Urothelium cell line (cell line): ENCODE data around the gene IL18R1.
"Not testable (repeated sequence)": the region's sequence is repeated elsewhere in the genome, so short reads cannot be mapped to it uniquely, and the experiment has no call there.

ENCODE experiments used
- DNase-seq: peaks from one replicate; pipeline ENCODE4 v3.0.0; 2011; ENCODE audit warnings: low spot score, mixed read lengths
- FAIRE-seq: peaks from 2 replicates; lab custom pipeline; 2011; peaks lifted over from hg19 to GRCh38; lab: Jason Lieb, UNC

The IL18R1 gene

GRCh38 chr2:102355526-102356380, at the start of gene IL18R1:
IL18R1 (plus strand) TSS chr2:102355796; CDS start chr2:102362661, 6,865 bp downstream.
- FAIRE-seq, result peak; percentile 35

DNA sequence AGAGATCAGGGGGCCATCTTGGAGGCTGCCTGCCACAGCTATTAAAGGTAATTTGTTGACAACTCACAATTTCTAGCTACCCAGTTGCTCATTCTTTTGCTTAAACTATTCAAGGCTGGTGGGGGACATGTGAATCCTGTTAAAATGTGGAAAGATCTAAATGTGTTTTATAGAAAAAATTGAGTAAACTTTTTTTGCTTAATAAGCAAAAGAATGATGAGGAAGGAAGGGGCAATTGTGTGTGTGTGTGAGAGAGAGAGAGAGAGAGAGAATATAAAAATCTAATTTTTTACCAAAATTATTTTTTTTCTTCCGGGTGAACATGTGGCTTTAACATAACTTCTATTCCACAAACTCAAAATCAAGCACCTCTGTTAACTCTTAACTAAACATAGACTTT, 49.5 kb upstream of the IL18R1 start:
- FAIRE-seq (no peak), DNase-seq (no peak)

More at GRCh38 chr2:102355526-102356380, at the start of gene IL18R1:
- DNase-seq, result peak; percentile 92

- no peak for FAIRE-seq
- no peak for DNase-seq
Measured at GRCh38 chr2:102310964-102311640, 44.5 kb upstream of the IL18R1 start, which contains the start of gene IL1RL1. IL1RL1 (plus strand) TSS chr2:102311563; CDS start chr2:102338265, 26,702 bp downstream.

GRCh38 chr2:102313025-102313424, 42.6 kb upstream of the IL18R1 start:
- FAIRE-seq (no peak), DNase-seq (no peak)

DNA sequence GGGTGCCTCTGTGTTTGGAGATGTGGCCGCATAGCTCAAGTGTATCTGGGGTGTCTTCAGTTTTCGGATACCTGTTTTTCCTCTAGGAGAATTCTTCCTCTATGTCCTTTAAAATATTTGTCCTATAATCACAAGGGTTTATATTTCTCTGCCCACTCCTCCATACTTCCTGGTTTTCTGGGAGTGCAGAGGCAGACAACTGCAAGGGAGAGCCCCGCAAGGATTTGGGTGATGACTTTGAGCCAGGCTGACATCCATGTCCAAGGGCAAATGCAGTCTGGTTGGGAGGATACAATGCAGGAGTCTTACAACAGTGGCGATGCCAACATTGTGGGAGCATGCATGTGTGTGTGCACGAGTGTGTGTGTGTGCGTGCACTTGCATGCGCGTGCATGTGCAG, 42.1 kb upstream of the IL18R1 start:
- DNase-seq (no peak), FAIRE-seq (peak; percentile 17)

- peak; percentile 44 for FAIRE-seq
- no peak for DNase-seq
Measured at GRCh38 chr2:102313950-102314349, 41.6 kb upstream of the IL18R1 start.

- no peak for FAIRE-seq
- no peak for DNase-seq
Measured at GRCh38 chr2:102315921-102316320, 39.7 kb upstream of the IL18R1 start.

- DNase-seq, result no peak
- no peak for FAIRE-seq
Measured at GRCh38 chr2:102317715-102318114, 37.9 kb upstream of the IL18R1 start.

- DNase-seq (no peak), FAIRE-seq (no peak)
Measured at GRCh38 chr2:102318437-102318836, 37.2 kb upstream of the IL18R1 start.

DNA sequence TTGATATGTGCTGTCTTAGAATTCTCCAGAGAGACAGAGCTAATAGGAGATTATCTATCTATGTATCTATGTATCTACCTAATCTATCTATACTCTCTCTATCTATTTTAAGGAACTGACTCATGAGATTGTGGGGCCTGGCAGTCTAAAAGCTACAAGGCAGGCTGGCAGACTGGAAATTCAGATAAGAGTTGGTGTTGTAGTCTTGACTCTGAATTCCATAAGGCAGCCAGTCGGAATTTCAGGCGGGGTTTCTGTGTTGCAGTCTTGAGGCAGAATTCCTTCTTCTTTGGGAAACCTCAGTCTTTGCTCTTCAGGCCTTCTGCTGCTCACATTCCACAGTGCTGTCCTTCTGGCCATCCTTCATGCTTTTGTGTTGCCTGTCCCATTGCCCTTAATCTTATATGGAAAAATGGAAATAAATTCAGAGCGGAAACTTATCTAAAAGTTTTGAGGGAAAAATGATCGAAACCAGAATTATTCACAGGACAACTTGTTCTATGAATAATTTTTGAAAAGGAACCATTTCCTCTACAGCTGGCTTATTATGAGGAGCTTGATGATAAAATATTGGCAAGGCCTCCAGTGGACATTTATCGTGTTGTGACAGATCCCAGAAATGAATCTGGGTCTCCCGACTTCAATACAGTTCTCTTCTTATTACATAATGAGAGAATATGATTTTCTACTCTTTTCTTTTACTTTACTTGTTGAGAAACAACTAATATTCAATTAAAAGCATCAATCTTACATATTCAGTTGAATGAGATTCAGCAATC, 33.5 kb upstream of the IL18R1 start:
- DNase-seq, result no peak
- FAIRE-seq, result no peak

GRCh38 chr2:102324914-102325313, 30.7 kb upstream of the IL18R1 start:
- FAIRE-seq, DNase-seq: not testable (repeated sequence)

- no peak for FAIRE-seq
- DNase-seq, result no peak
Measured at GRCh38 chr2:102331311-102331980, 24.1 kb upstream of the IL18R1 start.

DNA sequence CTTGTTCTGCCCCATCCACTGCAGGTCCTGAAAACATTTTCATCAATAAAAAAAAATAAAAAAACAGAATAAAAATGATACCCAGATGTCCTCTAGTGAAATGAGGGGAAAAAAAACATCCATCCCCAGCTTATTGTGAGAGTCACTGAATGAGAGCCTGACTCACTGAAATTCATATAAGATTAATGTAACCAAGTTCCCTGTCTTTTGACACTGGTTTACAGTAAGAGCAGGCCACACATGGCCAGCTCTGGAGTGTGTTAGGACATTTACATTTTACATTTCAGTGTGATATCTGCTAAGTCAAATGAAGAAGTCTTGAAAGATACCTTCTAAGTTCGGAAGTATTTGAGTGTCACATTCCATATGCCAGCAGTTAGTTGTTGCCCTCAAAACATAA, 21.1 kb upstream of the IL18R1 start:
- DNase-seq (no peak), FAIRE-seq (no peak)

DNA sequence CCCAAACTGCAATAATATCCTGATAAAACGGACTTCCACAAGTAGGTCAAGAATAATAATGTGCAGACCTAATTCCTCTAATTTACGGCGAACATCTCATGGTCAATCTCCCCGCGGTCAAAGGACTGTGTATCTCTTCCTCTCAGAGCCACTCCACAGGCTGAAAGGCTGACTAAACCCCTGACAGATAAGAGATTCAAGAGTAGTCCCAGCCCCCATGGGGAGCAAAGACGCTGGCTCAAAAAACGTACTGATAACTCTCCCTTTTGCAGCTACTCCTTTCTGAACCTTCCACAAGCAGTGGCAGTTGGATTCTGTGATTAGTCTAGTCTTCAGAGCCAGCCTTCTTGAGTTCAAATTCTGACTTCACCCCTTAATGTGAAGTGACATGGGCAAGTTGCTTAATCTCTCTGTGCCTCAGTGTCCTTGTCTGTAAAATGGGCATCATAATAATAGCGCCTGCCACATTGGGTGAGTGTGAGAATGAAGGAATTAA, 19.7 kb upstream of the IL18R1 start:
- FAIRE-seq (no peak), DNase-seq (no peak)

- DNase-seq (no peak), FAIRE-seq (no peak)
Measured at GRCh38 chr2:102336502-102336945, 19.1 kb upstream of the IL18R1 start.

DNA sequence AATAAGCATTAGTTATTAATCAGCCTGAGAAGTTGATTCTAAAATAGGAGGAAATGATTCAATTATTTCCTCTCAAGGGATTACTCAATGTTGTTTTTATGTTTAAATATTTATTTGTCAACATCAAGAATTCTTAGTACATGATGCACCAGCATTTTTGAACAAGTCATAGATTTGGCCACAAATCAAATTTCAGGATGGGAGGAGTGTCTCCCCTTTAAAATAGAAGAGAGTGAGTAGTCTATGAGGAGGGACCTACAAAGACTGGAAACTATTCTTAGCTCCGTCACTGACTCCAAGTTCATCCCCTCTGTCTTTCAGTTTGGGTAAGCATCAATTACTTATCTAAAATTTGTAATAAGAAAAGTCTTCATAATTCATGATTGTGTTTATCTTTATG, 18.6 kb upstream of the IL18R1 start:
- DNase-seq (no peak), FAIRE-seq (no peak)

GRCh38 chr2:102337481-102338386, 17.9 kb upstream of the IL18R1 start:
- DNase-seq (no peak), FAIRE-seq (no peak)

DNA sequence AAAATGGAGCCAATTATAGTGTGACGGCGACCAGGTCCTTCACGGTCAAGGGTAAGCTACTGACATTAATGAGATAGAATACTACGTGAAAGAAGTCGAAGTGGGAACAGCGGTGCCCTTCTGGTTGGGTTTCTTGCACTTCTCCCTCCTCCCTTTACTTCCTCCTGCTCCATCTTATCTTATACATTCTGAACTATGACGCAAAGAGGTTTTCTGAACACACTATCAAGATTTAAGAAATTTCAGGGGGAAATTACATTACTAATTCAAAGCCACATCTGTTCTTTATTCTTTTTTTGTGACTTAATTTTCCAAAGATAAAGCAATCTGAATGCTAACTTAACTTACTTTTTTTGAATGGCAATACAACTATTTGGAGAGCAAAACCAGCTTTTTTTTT, 14.8 kb upstream of the IL18R1 start:
- no peak for DNase-seq
- no peak for FAIRE-seq

- FAIRE-seq (no peak), DNase-seq (no peak)
Measured at GRCh38 chr2:102342888-102343287, 12.7 kb upstream of the IL18R1 start.
